Natural killer cell (primary cell): ENCODE data around the gene SVOPL. TPM values are rescaled to one million over a fixed set of nuclear protein-coding genes. Genes with fewer than 3 reads are reported as not detected.
"Not testable (repeated sequence)": the region's sequence is repeated elsewhere in the genome, so short reads cannot be mapped to it uniquely, and the experiment has no call there.

Source experiments
- ATAC-seq, 3 donors: fragments of 150-1000 bp in 2 of 3; fragments of 200-7000 bp in 1 of 3; cut with Tn5 transposase; 1 replicate in 1 of 3; 2 replicates in 2 of 3; pipeline ENCODE4 v1.10.0; 2021; ENCODE audit warnings: mild to moderate bottlenecking in 2 of 3, moderate library complexity in 2 of 3
- DNase-seq, 2 donors: peaks; one replicate each; pipeline versions ENCODE4 v3.0.0 to v3.0.0-alpha.2; 2013 to 2021; ENCODE audit warnings: mixed read lengths in 1 of 2
- H3K27ac ChIP-seq: one replicate; pipeline ENCODE4 v1.5.1; 2013; ENCODE audit warnings: mild to moderate bottlenecking, low read length
- H3K27me3 ChIP-seq: one replicate; pipeline ENCODE4 v1.6.1; 2013; ENCODE audit warnings: low read length; ENCODE audit not compliant: control insufficient read depth, insufficient read depth
- H3K36me3 ChIP-seq: one replicate; pipeline ENCODE4 v1.6.1; 2013; ENCODE audit warnings: low read length; ENCODE audit not compliant: control insufficient read depth, insufficient read depth
- H3K4me1 ChIP-seq: one replicate; pipeline ENCODE4 v1.6.1; 2013; ENCODE audit warnings: low read length; ENCODE audit not compliant: control insufficient read depth, insufficient read depth
- H3K4me3 ChIP-seq: one replicate; pipeline ENCODE4 v1.5.1; 2013; ENCODE audit warnings: low read length
- H3K9me3 ChIP-seq: one replicate; pipeline ENCODE4 v1.6.1; 2013; ENCODE audit warnings: low read length; ENCODE audit not compliant: control insufficient read depth, insufficient read depth
- H3K27ac Mint-ChIP-seq, 2 donors: one replicate each; pipeline ENCODE4 v1.8.0; 2022; ENCODE audit warnings: mild to moderate bottlenecking in 2 of 2, mixed read lengths in 2 of 2, moderate library complexity in 1 of 2
- H3K27me3 Mint-ChIP-seq, 2 donors: one replicate each; pipeline ENCODE4 v1.8.0; 2022; ENCODE audit warnings: low read depth in 2 of 2, mixed read lengths in 2 of 2
- H3K36me3 Mint-ChIP-seq: one replicate; pipeline ENCODE4 v1.8.0; 2022; ENCODE audit warnings: mixed read lengths
- H3K4me1 Mint-ChIP-seq, 2 donors: one replicate each; pipeline ENCODE4 v1.8.0; 2022; ENCODE audit warnings: mixed read lengths in 2 of 2
- H3K4me3 Mint-ChIP-seq: one replicate; pipeline ENCODE4 v1.8.0; 2022; ENCODE audit warnings: mild to moderate bottlenecking, moderate library complexity, mixed read lengths
- H3K9me3 Mint-ChIP-seq, 2 donors: one replicate each; pipeline ENCODE4 v1.8.0; 2022; ENCODE audit warnings: mixed read lengths in 2 of 2
- WGBS: methylation state at CpG from one replicate; pipeline ENCODE4 v1.1.7; 2013; ENCODE audit warnings: missing lambda C conversion rate; ENCODE audit not compliant: insufficient coverage; 5-methylcytosine and 5-hydroxymethylcytosine counted together
- intact Hi-C: fragments of 100-400 bp; cut with micrococcal nuclease; formaldehyde crosslinking; loops from one replicate; pipeline ENCODE4 v1.14.2; 2022
- total RNA-seq, 4 donors: library from RNA; stranded (reverse); fragments of 120-200 nt in 1 of 4; gene quantifications; one replicate each; pipeline versions ENCODE4 v1.2.3 to v1.2.4, GENCODE V29; 2013 to 2022
- TF ChIP-seq, protein P1 (sequence below): fragments of 200-600 bp; IDR thresholded peaks from one replicate; pipeline ENCODE4 v1.8.0; 2022; ENCODE audit warnings: antibody characterized with exemption

Gene SVOPL
- total RNA-seq, 3 donors from 2014 or later (not counting 1 experiment from before 2014, with no cell fraction given): not detected

DNA sequence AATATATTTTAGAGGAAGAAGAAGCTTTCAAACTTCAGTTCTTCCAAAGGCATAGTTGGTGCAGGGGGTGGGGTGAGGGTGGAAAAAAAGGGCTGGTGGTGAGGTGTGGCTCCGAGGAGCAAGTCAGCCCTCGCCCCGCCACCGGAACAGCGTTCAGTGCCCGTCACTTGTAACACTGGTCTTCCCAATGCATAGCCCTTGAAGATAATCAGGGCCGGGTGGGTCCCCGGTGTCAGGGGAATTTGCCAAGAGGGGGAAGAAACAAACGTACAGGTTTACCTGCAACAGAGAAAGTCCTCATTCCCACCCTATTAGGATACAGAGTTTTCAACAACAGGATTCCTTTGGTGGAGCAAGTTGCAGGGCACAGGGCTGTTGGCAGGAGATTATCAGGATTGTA lies 1.5 kb downstream of the SVOPL start:
- H3K27me3 ChIP-seq: no peaks in the 10 kb centered on the region
- no peaks in the 10 kb centered on the region for H3K9me3 ChIP-seq
- TF ChIP-seq, protein P1, sequence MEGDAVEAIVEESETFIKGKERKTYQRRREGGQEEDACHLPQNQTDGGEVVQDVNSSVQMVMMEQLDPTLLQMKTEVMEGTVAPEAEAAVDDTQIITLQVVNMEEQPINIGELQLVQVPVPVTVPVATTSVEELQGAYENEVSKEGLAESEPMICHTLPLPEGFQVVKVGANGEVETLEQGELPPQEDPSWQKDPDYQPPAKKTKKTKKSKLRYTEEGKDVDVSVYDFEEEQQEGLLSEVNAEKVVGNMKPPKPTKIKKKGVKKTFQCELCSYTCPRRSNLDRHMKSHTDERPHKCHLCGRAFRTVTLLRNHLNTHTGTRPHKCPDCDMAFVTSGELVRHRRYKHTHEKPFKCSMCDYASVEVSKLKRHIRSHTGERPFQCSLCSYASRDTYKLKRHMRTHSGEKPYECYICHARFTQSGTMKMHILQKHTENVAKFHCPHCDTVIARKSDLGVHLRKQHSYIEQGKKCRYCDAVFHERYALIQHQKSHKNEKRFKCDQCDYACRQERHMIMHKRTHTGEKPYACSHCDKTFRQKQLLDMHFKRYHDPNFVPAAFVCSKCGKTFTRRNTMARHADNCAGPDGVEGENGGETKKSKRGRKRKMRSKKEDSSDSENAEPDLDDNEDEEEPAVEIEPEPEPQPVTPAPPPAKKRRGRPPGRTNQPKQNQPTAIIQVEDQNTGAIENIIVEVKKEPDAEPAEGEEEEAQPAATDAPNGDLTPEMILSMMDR: no peak
- no peak overlapping the region for H3K27ac ChIP-seq
- 93% methylated on average over 9 of the region's 9 CpGs for WGBS
- no peaks in the 10 kb centered on the region for H3K36me3 ChIP-seq
- intact Hi-C loops: no loop called here
- ATAC-seq: no peak
- DNase-seq: no peak
- no peak overlapping the region for H3K4me3 ChIP-seq
- H3K4me3 Mint-ChIP-seq: no peak overlapping the region
- no peaks in the 10 kb centered on the region for H3K4me1 ChIP-seq
- H3K4me1 Mint-ChIP-seq: no peaks in the 10 kb centered on the region
- no peak overlapping the region for H3K27ac Mint-ChIP-seq
- H3K9me3 Mint-ChIP-seq: no peaks in the 10 kb centered on the region
- H3K36me3 Mint-ChIP-seq: no peaks in the 10 kb centered on the region
- H3K27me3 Mint-ChIP-seq: peaks cover 0 to 9% of the 10 kb centered on the region in 2 donors

DNA sequence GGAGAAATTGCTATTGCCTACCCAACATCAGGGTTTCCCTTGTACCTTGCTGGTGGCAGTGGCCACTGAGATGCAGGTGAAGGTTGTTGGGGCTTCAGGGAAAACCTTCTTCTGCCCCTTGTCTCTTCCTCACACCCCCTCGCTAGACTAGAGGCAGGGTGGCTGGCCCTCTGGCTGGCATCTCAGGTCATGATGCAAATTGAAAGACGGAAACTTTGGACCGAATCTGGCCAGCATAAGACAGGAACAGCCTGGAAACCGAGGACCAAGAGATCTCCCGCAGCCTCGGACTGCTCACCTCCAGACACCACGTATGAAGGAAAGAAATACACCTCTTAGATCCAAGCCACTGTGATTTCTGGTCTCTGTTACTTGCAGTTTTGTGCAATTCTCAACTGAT lies 2.9 kb downstream of the SVOPL start:
- H3K4me1 Mint-ChIP-seq: no peaks in the 10 kb centered on the region
- no peaks in the 10 kb centered on the region for H3K36me3 ChIP-seq
- no peaks in the 10 kb centered on the region for H3K27me3 ChIP-seq
- no peak for DNase-seq
- no peak for ATAC-seq
- no peak overlapping the region for H3K27ac ChIP-seq
- no peaks in the 10 kb centered on the region for H3K9me3 ChIP-seq
- intact Hi-C loops: no loop called here
- H3K27me3 Mint-ChIP-seq: peaks cover 0 to 9% of the 10 kb centered on the region in 2 donors
- 91% methylated on average over 7 of the region's 7 CpGs for WGBS
- H3K27ac Mint-ChIP-seq: no peak overlapping the region
- H3K4me1 ChIP-seq: no peaks in the 10 kb centered on the region
- TF ChIP-seq, protein P1: no peak
- no peak overlapping the region for H3K4me3 ChIP-seq
- H3K4me3 Mint-ChIP-seq: no peak overlapping the region
- no peaks in the 10 kb centered on the region for H3K9me3 Mint-ChIP-seq
- H3K36me3 Mint-ChIP-seq: no peaks in the 10 kb centered on the region

DNA sequence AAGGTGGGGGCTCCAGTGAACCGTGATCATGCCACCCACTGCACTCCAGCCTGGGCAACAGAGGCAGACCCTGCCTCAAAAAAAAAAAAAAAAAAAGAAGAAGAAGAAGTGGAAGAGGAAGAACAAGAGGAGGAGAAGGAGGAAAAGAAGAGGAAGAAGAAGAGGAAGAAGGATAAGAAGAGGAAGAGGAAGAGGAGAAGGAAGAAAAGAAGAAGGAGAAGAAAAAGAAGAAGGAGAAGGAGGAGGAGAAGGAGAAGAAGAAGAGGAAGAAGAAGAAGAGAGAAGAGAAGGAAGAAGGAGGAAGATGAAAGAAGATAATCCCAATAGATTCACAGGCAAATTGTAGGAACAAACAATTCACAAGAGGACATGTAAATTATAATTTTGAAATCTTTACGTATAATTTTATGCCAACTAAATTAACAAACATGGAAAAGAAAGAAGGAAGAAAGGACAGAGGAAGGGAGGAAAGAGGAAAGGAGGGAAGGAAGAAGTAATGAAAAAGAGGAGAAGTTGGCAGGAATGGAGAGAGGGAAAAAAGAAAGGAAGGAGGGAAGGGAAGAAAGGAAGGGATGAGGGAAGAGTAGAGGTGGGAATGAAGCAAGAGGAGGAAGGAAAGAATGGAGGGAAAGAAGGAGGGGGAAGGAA lies 3.5 kb downstream of the SVOPL start:
- H3K27me3 Mint-ChIP-seq: peaks cover under 1 to 9% of the 10 kb centered on the region in 2 donors

DNA sequence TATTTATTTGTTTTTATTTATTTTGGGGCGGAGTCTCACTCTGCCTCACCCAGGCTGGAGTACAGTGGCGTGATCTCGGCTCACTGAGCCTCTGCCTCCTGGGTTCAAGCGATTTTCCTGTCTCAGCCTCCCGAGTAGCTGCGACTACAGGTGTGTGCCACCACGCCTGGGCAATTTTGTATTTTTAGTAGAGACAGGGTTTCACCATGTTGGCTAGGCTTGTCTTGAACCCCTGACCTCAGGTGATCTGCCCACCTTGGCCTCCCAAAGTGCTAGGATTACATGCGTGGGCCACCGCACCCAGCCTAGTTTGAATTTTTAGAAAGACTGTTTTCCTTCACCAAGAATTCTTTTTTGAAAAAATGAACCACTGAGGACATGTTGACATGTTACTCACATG lies 5.4 kb downstream of the SVOPL start:
- H3K27ac Mint-ChIP-seq, H3K27me3 ChIP-seq, H3K4me3 ChIP-seq, H3K9me3 Mint-ChIP-seq, H3K9me3 ChIP-seq, H3K36me3 Mint-ChIP-seq, H3K36me3 ChIP-seq, H3K27ac ChIP-seq, H3K27me3 Mint-ChIP-seq, DNase-seq, H3K4me1 ChIP-seq, H3K4me1 Mint-ChIP-seq, ATAC-seq, intact Hi-C loops, H3K4me3 Mint-ChIP-seq: not testable (repeated sequence)
- WGBS: 96% methylated on average over 9 of the region's 9 CpGs

More for the DNA sequence above, 3.5 kb downstream of the SVOPL start:
- no peak overlapping the region for H3K27ac ChIP-seq
- no peaks in the 10 kb centered on the region for H3K9me3 Mint-ChIP-seq
- H3K27ac Mint-ChIP-seq: no peak overlapping the region
- no peak overlapping the region for H3K4me3 Mint-ChIP-seq
- no peaks in the 10 kb centered on the region for H3K9me3 ChIP-seq
- DNase-seq (no peak), ATAC-seq (no peak)
- TF ChIP-seq, protein P1: no peak
- intact Hi-C loops: no loop called here
- no peaks in the 10 kb centered on the region for H3K36me3 Mint-ChIP-seq
- WGBS: 71% methylated on average over 1 of the region's 2 CpGs
- H3K4me1 ChIP-seq: no peaks in the 10 kb centered on the region
- no peaks in the 10 kb centered on the region for H3K4me1 Mint-ChIP-seq
- no peaks in the 10 kb centered on the region for H3K27me3 ChIP-seq
- no peak overlapping the region for H3K4me3 ChIP-seq
- H3K36me3 ChIP-seq: no peaks in the 10 kb centered on the region
